Heart left ventricle (tissue), 16 donors: ENCODE measurements around the gene EGLN3. TPM values are rescaled to one million over a fixed set of nuclear protein-coding genes. Genes with fewer than 3 reads are reported as not detected.

Experiments used
- ATAC-seq, 4 donors: fragments of 200-7000 bp; cut with Tn5 transposase; one replicate each; pipeline ENCODE4 v1.9.1; 2020 to 2022; ENCODE audit warnings: moderate library complexity in 4 of 4, mild to moderate bottlenecking in 3 of 4, moderate number of reproducible peaks in 1 of 4
- DNase-seq, 5 donors: peaks; one replicate each; pipeline ENCODE4 v3.0.0-alpha.2; 2020
- H3K27ac ChIP-seq, 12 donors: fragments of 200-600 bp; sonication (generic) in 4 of 12; one replicate each; pipeline versions ENCODE4 v1.5.0 to v1.8.0; 2016 to 2022; ENCODE audit warnings: mild to moderate bottlenecking in 2 of 12
- H3K27me3 ChIP-seq, 9 donors: fragments of 200-600 bp; sonication (generic) in 2 of 9; one replicate each; pipeline versions ENCODE4 v1.5.1 to v1.8.0; 2016 to 2022; ENCODE audit warnings: mild to moderate bottlenecking in 3 of 9
- H3K36me3 ChIP-seq, 9 donors: fragments of 200-600 bp; sonication (generic) in 2 of 9; one replicate each; pipeline versions ENCODE4 v1.5.0 to v1.8.0; 2018 to 2022; ENCODE audit warnings: mild to moderate bottlenecking in 2 of 9
- H3K4me1 ChIP-seq, 12 donors: fragments of 200-600 bp; sonication (generic) in 4 of 12; one replicate each; pipeline versions ENCODE4 v1.5.0 to v1.8.0; 2016 to 2022; ENCODE audit warnings: mild to moderate bottlenecking in 3 of 12
- H3K4me3 ChIP-seq, 12 donors: fragments of 200-600 bp; sonication (generic) in 4 of 12; one replicate each; pipeline versions ENCODE4 v1.5.0 to v1.8.0; 2017 to 2022; ENCODE audit warnings: mild to moderate bottlenecking in 9 of 12, moderate library complexity in 4 of 12
- H3K9me3 ChIP-seq, 12 donors: fragments of 200-600 bp; sonication (generic) in 4 of 12; one replicate each; pipeline versions ENCODE4 v1.5.0 to v1.8.0; 2016 to 2022; ENCODE audit warnings: mild to moderate bottlenecking in 1 of 12
- CTCF ChIP-seq, 12 donors: fragments of 200-600 bp; sonication (generic) in 4 of 12; IDR thresholded peaks; one replicate each; pipeline versions ENCODE4 v1.5.0 to v1.8.0; 2018 to 2022; ENCODE audit warnings: antibody characterized with exemption in 12 of 12, mild to moderate bottlenecking in 5 of 12
- POLR2A ChIP-seq, 2 donors: fragments of 450-650 bp; IDR thresholded peaks; one replicate each; pipeline ENCODE4 v1.6.1; 2017; ENCODE audit warnings: antibody characterized with exemption in 2 of 2, mild to moderate bottlenecking in 2 of 2, moderate library complexity in 2 of 2
- WGBS, 4 donors: extraction: QIAGEN DNeasy Blood & Tissue Kit in 2 of 4; methylation state at CpG; one replicate each; pipeline versions ENCODE4 v1.1.5 to v1.1.7; 2013 to 2018; 5-methylcytosine and 5-hydroxymethylcytosine counted together
- intact Hi-C, 10 donors: fragments of 100-400 bp; cut with DNase I; formaldehyde crosslinking; loops; one replicate each; pipeline versions ENCODE4 v1.11.1 to v1.14.2; 2022
- polyA plus RNA-seq, 2 donors: library from polyadenylated mRNA; stranded (reverse); fragments of 200-250 nt; gene quantifications; one replicate each; pipeline ENCODE4 v1.2.3, GENCODE V29; 2013
- total RNA-seq, 9 donors: library from RNA; depleted of rRNA in 2 of 9; stranded (reverse); fragments of >200 nt in 2 of 9; fragmentation: NEBNext Ultra II Directional in 3 of 9; extraction: Animal tissue kit (Norgen Biotek cat#: 25700) in 3 of 9; gene quantifications; one replicate each; pipeline versions ENCODE4 v1.1.0 to v1.2.4, GENCODE V29; 2016 to 2023
- donor health status: ischemic (EF 13 %, LVEDD 7.1; RV severe dilation, severe dysfunction).
- donor health status: healthy with polysubstance abuse.
- donor health status: DM: no; HTN: yes; CAD: no.
- donor health status: DM: no; HTN: no; CAD: no.
- donor health status: ischemic (EF 25% LVEDD 6.9; RV normal size, moderate dysfunction).
- donor health status: ischemic (EF 25% LVEDD 5.7; RV mildly dilated, moderate dysfunction).
- donor health status: healthy.
- donor health status: DM: yes; HTN: yes; CAD: no.
- donor health status: ischemic (EF 35%, LVEDD 5.7; RV mildly dilated, moderate dysfunction).
- donor health status: nonischemic (EF 11% LVEDD 7.7; RV severe dilation, severe dysfunction).
- donor health status: DM: yes; HTN: yes; CAD: no.
- donor health status: PGD.
- donor health status: ischemic (EF 29% LVEDD 5.4; RV normal size, mild dysfunction).
- donor health status: nonischemic (EF 23%, LVEDD 6.1; RV moderate dilation, normal function).

EGLN3 gene
- total and polyA plus RNA-seq, 11 donors = 46.5 to 308 (median 138) TPM

- Histone ChIP-seq H3K4me1 (peaks cover 0 to 15% (median 7%) of the 10 kb centered on the region in 12 donors), H3K36me3 (no peaks in the 10 kb centered on the region), H3K4me3 (no peak overlapping the region), H3K27me3 (no peaks in the 10 kb centered on the region), H3K27ac (peak overlapping the region in 1 of 12 donors; percentile 17), H3K9me3 (no peaks in the 10 kb centered on the region)
- ATAC-seq (no peak), DNase-seq (no peak)
- intact Hi-C loops = no loop called here
- TF ChIP-seq CTCF (IDR thresholded peaks at IDR 0.05) (no peak), POLR2A (IDR thresholded peaks at IDR 0.05) (no peak)
- WGBS, 4 donors = 94 to 100% (median 97%) methylated on average over 1 of the region's 1 CpG
These were observed 39.9 kb upstream of the EGLN3 start for GRCh38 chr14:33990790-33991189.

- Histone ChIP-seq H3K27me3 (no peaks in the 10 kb centered on the region), H3K4me3 (no peak overlapping the region), H3K4me1 (peaks cover 0 to 15% (median 7%) of the 10 kb centered on the region in 12 donors), H3K36me3 (no peaks in the 10 kb centered on the region), H3K27ac (no peak overlapping the region), H3K9me3 (peaks cover 0 to 4% (median 0%) of the 10 kb centered on the region in 12 donors)
- intact Hi-C loops = loop anchor here in 1 of 10 donors (10.0 kb wide), 1 partner anchor 433 kb away; no protein-coding TSS in a partner anchor
- TF ChIP-seq POLR2A (IDR thresholded peaks at IDR 0.05) (no peak), CTCF (IDR thresholded peaks at IDR 0.05) (no peak)
- DNase-seq (no peak), ATAC-seq (no peak)
- 80 to 99% (median 95%) methylated on average over 4 of the region's 4 CpGs for WGBS, 4 donors
These were observed 36.7 kb upstream of the EGLN3 start for GRCh38 chr14:33987565-33988080.

- no peak for DNase-seq
- ATAC-seq = peak in 1 of 4 donors; percentile 55
- 75 to 83% (median 82%) methylated on average over 5 of the region's 5 CpGs for WGBS, 4 donors
- Histone ChIP-seq H3K4me1 (peaks cover 0 to 15% (median 7%) of the 10 kb centered on the region in 12 donors), H3K36me3 (no peaks in the 10 kb centered on the region), H3K27ac (no peak overlapping the region), H3K4me3 (no peak overlapping the region), H3K27me3 (no peaks in the 10 kb centered on the region), H3K9me3 (peaks cover 0 to 4% (median 0%) of the 10 kb centered on the region in 12 donors)
- intact Hi-C loops = loop anchor here in 1 of 10 donors (10.0 kb wide), 1 partner anchor 432 kb away; no protein-coding TSS in a partner anchor
- TF ChIP-seq CTCF (IDR thresholded peaks at IDR 0.05) (no peak), POLR2A (IDR thresholded peaks at IDR 0.05) (no peak)
These were observed 35.9 kb upstream of the EGLN3 start for GRCh38 chr14:33986804-33987203.

- no peak for DNase-seq
- intact Hi-C loops = loop anchor here in 1 of 10 donors (10.0 kb wide), 1 partner anchor 430 kb away; no protein-coding TSS in a partner anchor
These were observed 34.4 kb upstream of the EGLN3 start for GRCh38 chr14:33985242-33985641.

More at GRCh38 chr14:33985242-33985641, 34.4 kb upstream of the EGLN3 start:
- whole genome bisulfite sequencing, 4 donors = 97 to 100% (median 98%) methylated on average over 2 of the region's 2 CpGs
- H3K4me3 ChIP-seq = no peak overlapping the region
- no peak for ATAC-seq
- no peak for TF ChIP-seq POLR2A (IDR thresholded peaks at IDR 0.05)
- no peak for TF ChIP-seq CTCF (IDR thresholded peaks at IDR 0.05)
- no peaks in the 10 kb centered on the region for H3K36me3 ChIP-seq
- no peak overlapping the region for H3K27ac ChIP-seq
- H3K4me1 ChIP-seq = peaks cover 0 to 12% (median 6%) of the 10 kb centered on the region in 12 donors
- no peaks in the 10 kb centered on the region for H3K27me3 ChIP-seq
- H3K9me3 ChIP-seq = peaks cover 0 to 4% (median 0%) of the 10 kb centered on the region in 12 donors
